Stimulated activated effector memory CD8-positive, alpha-beta T cell treated with anti-CD3 and anti-CD28 coated beads, Interleukin-12 subunit alpha, Interleukin-12 subunit beta, amount 100 ng/mL, for 72 hours (primary cell): ENCODE measurements around the gene DOCK9.
A peak's percentile ranks its signal among the peaks of the same experiment; 100 is the strongest.

Source experiments
- ATAC-seq: fragments of 150-1000 bp; cut with Tn5 transposase; 2 replicates; pipeline ENCODE4 v1.10.0; 2021
- DNase-seq, 2 donors: peaks; one replicate each; pipeline ENCODE4 v3.0.0; 2021 to 2022; ENCODE audit warnings: low spot score in 2 of 2
- H3K27ac Mint-ChIP-seq: one replicate; pipeline ENCODE4 v1.8.0; 2022; ENCODE audit warnings: mild to moderate bottlenecking, mixed read lengths
- H3K36me3 Mint-ChIP-seq: one replicate; pipeline ENCODE4 v1.8.0; 2022; ENCODE audit warnings: mild to moderate bottlenecking, mixed read lengths
- H3K4me1 Mint-ChIP-seq: one replicate; pipeline ENCODE4 v1.8.0; 2022; ENCODE audit warnings: mixed read lengths
- H3K4me3 Mint-ChIP-seq: one replicate; pipeline ENCODE4 v1.8.0; 2022; ENCODE audit warnings: mild to moderate bottlenecking, mixed read lengths
- H3K9me3 Mint-ChIP-seq: one replicate; pipeline ENCODE4 v1.8.0; 2022; ENCODE audit warnings: mixed read lengths

The DOCK9 gene

GRCh38 chr13:98954313-98954712, 23.6 kb downstream of the DOCK9 start:
- ATAC-seq (no peak), DNase-seq (no peak)
- peak overlapping the region; percentile 26 for H3K27ac Mint-ChIP-seq
- no peak overlapping the region for H3K4me3 Mint-ChIP-seq
- H3K36me3 Mint-ChIP-seq = peaks cover 8% of the 10 kb centered on the region
- peaks cover 2% of the 10 kb centered on the region for H3K4me1 Mint-ChIP-seq
- H3K9me3 Mint-ChIP-seq = no peaks in the 10 kb centered on the region

- Mint-ChIP-seq H3K27ac (no peak overlapping the region), H3K4me1 (peaks cover 17% of the 10 kb centered on the region), H3K36me3 (peaks cover 8% of the 10 kb centered on the region), H3K4me3 (no peak overlapping the region), H3K9me3 (no peaks in the 10 kb centered on the region)
- no peak for ATAC-seq
- no peak for DNase-seq
Measured at GRCh38 chr13:98951266-98951665, 26.6 kb downstream of the DOCK9 start.

- peaks cover 22% of the 10 kb centered on the region for H3K4me1 Mint-ChIP-seq
- H3K4me3 Mint-ChIP-seq = no peak overlapping the region
- no peaks in the 10 kb centered on the region for H3K9me3 Mint-ChIP-seq
- no peak overlapping the region for H3K27ac Mint-ChIP-seq
- ATAC-seq = no peak
- no peak for DNase-seq
- H3K36me3 Mint-ChIP-seq = peaks cover 8% of the 10 kb centered on the region
Measured at GRCh38 chr13:98950705-98951104, 27.2 kb downstream of the DOCK9 start.

GRCh38 chr13:98947925-98948324, 29.9 kb downstream of the DOCK9 start:
- Mint-ChIP-seq H3K4me3 (no peak overlapping the region), H3K36me3 (no peaks in the 10 kb centered on the region), H3K27ac (peak overlapping the region; percentile 38), H3K9me3 (no peaks in the 10 kb centered on the region), H3K4me1 (peaks cover 28% of the 10 kb centered on the region)
- no peak for DNase-seq
- ATAC-seq = no peak

GRCh38 chr13:98945863-98946605, 31.8 kb downstream of the DOCK9 start:
- Mint-ChIP-seq H3K4me3 (no peak overlapping the region), H3K4me1 (peaks cover 28% of the 10 kb centered on the region), H3K27ac (no peak overlapping the region), H3K36me3 (no peaks in the 10 kb centered on the region), H3K9me3 (no peaks in the 10 kb centered on the region)
- DNase-seq (no peak), ATAC-seq (no peak)

GRCh38 chr13:98944336-98944735, 33.5 kb downstream of the DOCK9 start:
- H3K36me3 Mint-ChIP-seq = no peaks in the 10 kb centered on the region
- ATAC-seq (no peak), DNase-seq (no peak)

GRCh38 chr13:98942997-98943396, 34.9 kb downstream of the DOCK9 start:
- Mint-ChIP-seq H3K9me3 (no peaks in the 10 kb centered on the region), H3K36me3 (no peaks in the 10 kb centered on the region), H3K4me1 (peaks cover 27% of the 10 kb centered on the region), H3K4me3 (no peak overlapping the region), H3K27ac (no peak overlapping the region)
- DNase-seq (no peak), ATAC-seq (no peak)

More at GRCh38 chr13:98944336-98944735, 33.5 kb downstream of the DOCK9 start:
- H3K9me3 Mint-ChIP-seq = no peaks in the 10 kb centered on the region
- peaks cover 35% of the 10 kb centered on the region for H3K4me1 Mint-ChIP-seq
- H3K4me3 Mint-ChIP-seq = no peak overlapping the region
- no peak overlapping the region for H3K27ac Mint-ChIP-seq

GRCh38 chr13:98942485-98942884, 35.4 kb downstream of the DOCK9 start:
- no peak overlapping the region for H3K27ac Mint-ChIP-seq
- H3K36me3 Mint-ChIP-seq = no peaks in the 10 kb centered on the region
- ATAC-seq = no peak
- no peak for DNase-seq
- no peak overlapping the region for H3K4me3 Mint-ChIP-seq
- no peaks in the 10 kb centered on the region for H3K9me3 Mint-ChIP-seq
- H3K4me1 Mint-ChIP-seq = peaks cover 27% of the 10 kb centered on the region

GRCh38 chr13:98941536-98941935, 36.3 kb downstream of the DOCK9 start:
- Mint-ChIP-seq H3K27ac (no peak overlapping the region), H3K4me1 (peaks cover 21% of the 10 kb centered on the region), H3K4me3 (no peak overlapping the region), H3K9me3 (no peaks in the 10 kb centered on the region), H3K36me3 (no peaks in the 10 kb centered on the region)
- DNase-seq = no peak
- no peak for ATAC-seq

GRCh38 chr13:98941126-98941525, 36.7 kb downstream of the DOCK9 start:
- ATAC-seq = no peak
- Mint-ChIP-seq H3K36me3 (no peaks in the 10 kb centered on the region), H3K4me1 (peaks cover 17% of the 10 kb centered on the region), H3K9me3 (no peaks in the 10 kb centered on the region), H3K4me3 (no peak overlapping the region), H3K27ac (no peak overlapping the region)
- DNase-seq = no peak

GRCh38 chr13:98940325-98941001, 37.4 kb downstream of the DOCK9 start:
- no peaks in the 10 kb centered on the region for H3K36me3 Mint-ChIP-seq
- no peak for DNase-seq

GRCh38 chr13:98939660-98940191, 38.1 kb downstream of the DOCK9 start:
- no peak overlapping the region for H3K4me3 Mint-ChIP-seq
- no peaks in the 10 kb centered on the region for H3K36me3 Mint-ChIP-seq
- no peak overlapping the region for H3K27ac Mint-ChIP-seq
- H3K9me3 Mint-ChIP-seq = peaks cover 3% of the 10 kb centered on the region
- no peak for ATAC-seq
- H3K4me1 Mint-ChIP-seq = peaks cover 7% of the 10 kb centered on the region
- DNase-seq = no peak

More at GRCh38 chr13:98940325-98941001, 37.4 kb downstream of the DOCK9 start:
- H3K9me3 Mint-ChIP-seq = no peaks in the 10 kb centered on the region
- ATAC-seq = no peak
- H3K4me3 Mint-ChIP-seq = no peak overlapping the region
- H3K4me1 Mint-ChIP-seq = peaks cover 10% of the 10 kb centered on the region
- no peak overlapping the region for H3K27ac Mint-ChIP-seq

GRCh38 chr13:98938801-98939200, 39.1 kb downstream of the DOCK9 start:
- no peak for DNase-seq
- Mint-ChIP-seq H3K27ac (no peak overlapping the region), H3K4me3 (no peak overlapping the region), H3K9me3 (peaks cover 4% of the 10 kb centered on the region), H3K36me3 (no peaks in the 10 kb centered on the region), H3K4me1 (peaks cover 7% of the 10 kb centered on the region)
- ATAC-seq = no peak

GRCh38 chr13:98937911-98938381, 39.9 kb downstream of the DOCK9 start:
- peaks cover 4% of the 10 kb centered on the region for H3K9me3 Mint-ChIP-seq

GRCh38 chr13:98934243-98934642, 43.6 kb downstream of the DOCK9 start:
- peaks cover 4% of the 10 kb centered on the region for H3K9me3 Mint-ChIP-seq
- ATAC-seq (no peak), DNase-seq (no peak)
- no peak overlapping the region for H3K4me3 Mint-ChIP-seq
- H3K27ac Mint-ChIP-seq = no peak overlapping the region
- H3K4me1 Mint-ChIP-seq = no peaks in the 10 kb centered on the region
- no peaks in the 10 kb centered on the region for H3K36me3 Mint-ChIP-seq

More at GRCh38 chr13:98937911-98938381, 39.9 kb downstream of the DOCK9 start:
- Mint-ChIP-seq H3K4me1 (peaks cover 7% of the 10 kb centered on the region), H3K27ac (no peak overlapping the region), H3K4me3 (no peak overlapping the region), H3K36me3 (no peaks in the 10 kb centered on the region)
- no peak for ATAC-seq
- DNase-seq = no peak

- no peak for DNase-seq
- Mint-ChIP-seq H3K36me3 (peaks cover 8% of the 10 kb centered on the region), H3K27ac (no peak overlapping the region), H3K4me1 (no peaks in the 10 kb centered on the region), H3K9me3 (peaks cover 4% of the 10 kb centered on the region), H3K4me3 (no peak overlapping the region)
- ATAC-seq = no peak
Measured at GRCh38 chr13:98930151-98930591, 47.7 kb downstream of the DOCK9 start.
